VCaP (cell line): ENCODE results near the gene ATP5F1A.
A peak's percentile ranks its signal among the peaks of the same experiment; 100 is the strongest.

Source experiments
- H3K27ac ChIP-seq: fragments of 450-650 bp; 2 replicates; pipeline ENCODE4 v1.5.1; 2017
- CTCF ChIP-seq: fragments of 450-650 bp; conservative IDR thresholded peaks from 2 replicates; pipeline ENCODE4 v1.5.1; 2017; ENCODE audit warnings: mild to moderate bottlenecking, moderate library complexity

ATP5F1A gene

GRCh38 chr18:46113751-46114150, 15.7 kb upstream of the ATP5F1A start:
- TF ChIP-seq CTCF = no peak
- no peak overlapping the region for H3K27ac ChIP-seq

- no peak for TF ChIP-seq CTCF
- H3K27ac ChIP-seq = no peak overlapping the region
Observed at GRCh38 chr18:46110406-46110805, 12.3 kb upstream of the ATP5F1A start.

- TF ChIP-seq CTCF = no peak
- H3K27ac ChIP-seq = no peak overlapping the region
Observed at GRCh38 chr18:46109386-46109785, 11.3 kb upstream of the ATP5F1A start.

- peak within 1 kb of the TSS; percentile 79 for H3K27ac ChIP-seq
- TF ChIP-seq CTCF = no peak
Observed at GRCh38 chr18:46104128-46104911, 6.2 kb upstream of the ATP5F1A start, which contains the start of gene HAUS1. HAUS1 (plus strand) TSS chr18:46104385; CDS start chr18:46104412, 27 bp downstream.

- TF ChIP-seq CTCF = no peak
- H3K27ac ChIP-seq = no peak overlapping the region; the same call in 1 of the 2 replicates
Observed at GRCh38 chr18:46099463-46099862, 1.4 kb upstream of the ATP5F1A start.

DNA sequence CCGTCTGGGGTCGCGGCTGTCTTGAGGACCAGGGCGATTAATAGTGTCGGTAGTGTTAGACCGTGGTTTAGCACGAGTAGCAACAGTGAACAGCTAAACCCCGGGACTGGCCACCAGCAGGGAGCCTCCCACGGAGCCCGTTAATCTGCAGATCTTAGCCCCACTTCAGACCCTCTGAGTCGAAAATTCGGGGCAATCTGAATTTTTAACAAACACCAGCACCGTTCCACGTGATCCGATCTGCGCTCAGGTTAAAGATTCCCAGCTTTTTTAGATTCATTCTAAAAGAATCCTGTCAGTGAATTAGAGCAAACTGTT, 479 bp upstream of the ATP5F1A start:
- no peak for TF ChIP-seq CTCF
- peak overlapping the region; percentile 96 for H3K27ac ChIP-seq

- TF ChIP-seq CTCF = no peak
- peak overlapping the region; percentile 96 for H3K27ac ChIP-seq
Observed at GRCh38 chr18:46097431-46097800, 680 bp downstream of the ATP5F1A start.
